NCI-H82 (cell line): ENCODE measurements around the gene GJB4.
"Not testable (repeated sequence)": the region's sequence is repeated elsewhere in the genome, so short reads cannot be mapped to it uniquely, and the experiment has no call there.

Source experiments
- DNase-seq: peaks from one replicate; lab custom pipeline; 2025; lab: John Stamatoyannopoulos, UW

Gene GJB4

DNA sequence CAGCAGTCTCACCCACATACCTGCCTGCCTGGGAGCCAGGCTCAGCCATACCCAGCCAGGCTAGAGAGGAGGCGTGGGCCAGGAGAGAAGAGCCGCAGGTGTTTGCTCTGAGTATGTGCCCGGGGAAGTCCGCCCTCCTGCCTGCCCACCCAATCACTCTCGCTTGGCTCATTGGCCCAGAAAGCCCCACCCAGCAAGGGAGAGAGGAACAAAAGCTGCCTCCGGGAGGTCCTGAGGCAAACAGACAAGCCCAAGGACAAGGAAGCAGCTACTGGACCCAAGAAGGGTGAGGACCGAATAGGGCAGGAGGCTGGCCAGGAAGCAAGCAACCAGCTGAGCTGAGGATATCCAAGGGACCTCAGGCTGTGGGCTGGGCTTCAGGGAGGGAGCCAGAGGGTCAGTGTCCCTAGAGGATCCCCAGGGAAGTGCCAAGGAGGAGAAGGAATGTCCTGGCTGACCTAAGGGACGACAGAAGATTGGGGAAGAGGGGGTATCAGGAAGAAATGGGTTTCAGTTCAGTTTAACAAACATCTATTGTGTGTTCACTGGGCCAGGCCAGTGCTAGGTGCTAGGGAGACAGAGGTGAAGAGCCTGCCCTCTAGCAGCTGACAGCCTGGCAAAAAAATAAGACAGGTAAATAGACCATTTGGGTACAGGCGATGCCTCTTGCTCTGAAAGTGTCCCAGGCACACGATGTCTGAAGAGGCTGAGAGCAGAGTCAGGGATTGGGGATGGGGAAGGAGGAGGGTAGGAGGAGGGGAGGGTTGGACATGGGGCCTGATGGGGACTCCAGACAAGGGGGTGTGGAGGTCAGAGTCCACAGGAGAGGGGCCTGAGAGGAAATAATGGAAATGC lies at the start of gene GJB4:
GJB4 (plus strand) TSS at position 238 of the 855 bp plus-strand sequence. CDS start 1,515 bp downstream, outside the sequence.
- no peak for DNase-seq

DNA sequence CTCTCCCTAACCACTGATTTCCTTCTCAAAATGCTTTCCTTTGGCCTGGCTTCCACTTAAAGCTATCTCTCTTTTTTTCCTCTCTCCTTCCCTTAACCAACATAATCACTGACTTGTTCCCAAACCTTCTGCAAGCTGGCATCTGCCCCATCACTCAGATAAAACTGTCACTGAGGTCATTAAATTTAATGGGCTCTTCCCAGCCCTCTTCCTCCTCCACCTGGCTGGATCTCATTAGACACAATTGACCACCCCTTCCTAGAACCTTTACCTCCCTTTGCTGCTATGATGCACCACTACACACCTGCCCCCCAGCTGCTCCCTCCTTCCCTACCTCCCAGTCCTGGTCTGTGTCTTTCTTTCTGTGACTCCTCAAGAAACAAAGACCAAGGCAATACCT lies 48.7 kb upstream of the GJB4 start:
- no peak for DNase-seq

DNA sequence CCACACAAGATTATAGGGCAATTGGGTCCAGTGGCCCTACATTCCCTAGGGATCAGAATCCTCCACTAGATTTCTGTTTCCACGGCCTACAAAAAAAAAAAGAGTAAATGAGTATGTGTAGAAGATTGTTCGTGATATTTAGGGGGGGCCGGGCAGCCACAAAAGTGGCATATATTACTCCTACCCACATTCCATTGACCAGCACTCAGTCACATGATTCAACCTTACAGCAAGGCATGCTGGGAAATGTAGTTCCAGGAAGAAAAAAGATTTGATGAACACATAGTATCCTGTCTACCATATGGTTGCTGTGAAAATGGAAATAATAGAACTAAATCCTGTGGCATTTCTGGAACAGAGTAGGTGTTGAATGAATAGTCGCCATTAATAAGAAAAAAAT lies 48.1 kb upstream of the GJB4 start:
- DNase-seq = peak; percentile 28

DNA sequence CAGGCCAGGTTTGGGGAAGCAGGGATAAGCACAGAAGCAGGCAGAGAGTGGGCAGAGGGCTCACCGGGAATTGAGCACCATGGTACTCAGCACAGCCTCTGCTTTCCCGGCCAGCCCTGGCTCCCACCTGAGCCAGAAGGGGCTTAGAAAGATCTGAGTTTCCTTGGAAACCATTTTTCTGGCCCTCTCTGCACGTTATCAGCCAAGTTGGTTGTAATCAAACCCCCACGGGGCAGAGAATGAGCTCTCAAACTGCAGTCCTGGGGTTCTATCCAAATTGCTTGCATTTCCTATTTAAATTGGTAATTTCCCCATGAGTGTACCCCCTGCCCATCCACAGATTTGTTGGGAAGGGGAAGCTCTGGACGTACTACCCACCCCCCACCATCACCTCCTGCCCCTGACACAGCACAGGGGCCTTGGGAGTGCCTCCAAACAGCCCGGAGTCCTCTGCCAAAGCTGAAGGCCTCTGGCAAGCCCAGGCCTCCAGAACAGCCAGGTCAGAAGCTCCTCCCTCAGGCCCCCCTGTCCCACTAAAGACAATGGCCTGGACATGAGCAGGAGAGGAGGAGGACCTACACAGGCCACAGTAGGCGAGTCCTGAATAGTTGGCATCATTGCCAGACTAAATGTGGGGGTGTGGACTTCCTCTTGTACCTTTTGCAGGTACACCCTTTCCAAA lies 47.4 kb upstream of the GJB4 start:
- no peak for DNase-seq

DNA sequence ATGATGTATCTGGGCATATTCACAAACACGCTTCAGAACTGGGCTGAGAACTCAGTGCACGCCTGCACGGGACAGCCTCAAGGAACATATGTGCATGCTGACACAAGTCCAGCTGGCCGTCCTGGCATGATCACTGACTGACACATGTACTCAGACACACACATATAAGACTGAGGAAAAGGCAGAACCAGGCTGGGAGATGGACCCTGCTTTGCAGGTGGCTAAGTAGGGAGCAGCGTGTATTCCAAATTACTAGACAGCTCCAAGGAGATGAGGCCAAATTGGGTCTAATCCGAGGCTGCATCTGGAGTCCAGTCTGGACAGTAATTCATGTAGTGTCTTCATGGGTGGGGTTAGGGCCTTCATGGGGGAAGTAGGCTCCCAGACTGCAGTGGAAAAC lies 46.1 kb upstream of the GJB4 start:
- DNase-seq = no peak

DNA sequence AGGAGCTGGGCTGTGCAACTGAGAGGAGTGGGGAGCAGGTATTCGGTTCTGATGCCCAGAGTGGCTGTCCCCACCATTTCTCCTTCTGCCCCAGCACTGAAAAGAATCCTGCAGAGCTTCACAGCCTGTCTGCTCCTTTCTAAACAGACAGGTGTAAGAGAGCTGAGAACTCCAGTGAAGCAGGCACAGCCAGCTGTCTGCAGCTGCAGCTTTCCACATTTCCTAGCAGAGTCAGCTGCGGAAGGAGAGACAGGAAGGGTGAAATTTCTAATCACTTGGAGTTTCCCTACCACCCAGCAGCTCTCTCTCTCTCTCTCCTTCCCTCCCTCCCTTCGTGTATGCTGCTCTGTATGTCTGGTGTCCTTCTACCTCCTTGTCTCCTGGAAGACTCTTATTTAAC lies 45.2 kb upstream of the GJB4 start:
- no peak for DNase-seq

DNA sequence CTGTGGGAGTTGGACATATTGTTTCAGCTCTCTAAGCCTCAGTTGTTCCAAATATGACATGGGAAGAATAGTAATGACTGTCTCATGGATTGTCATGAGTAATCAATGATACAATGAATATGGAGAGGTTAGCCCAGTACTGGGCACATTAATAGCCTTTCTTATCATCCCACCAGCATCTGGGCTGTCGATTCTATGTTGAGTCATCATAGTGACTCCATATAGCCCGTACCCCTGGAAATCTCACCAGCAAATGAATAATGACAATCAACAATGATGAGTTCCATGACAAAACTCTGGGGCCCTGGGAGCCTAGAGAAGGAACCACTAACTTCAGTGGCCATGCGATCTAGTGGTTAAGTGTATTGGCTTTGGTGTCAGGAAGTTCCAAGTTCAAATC lies 44.4 kb upstream of the GJB4 start:
- no peak for DNase-seq

DNA sequence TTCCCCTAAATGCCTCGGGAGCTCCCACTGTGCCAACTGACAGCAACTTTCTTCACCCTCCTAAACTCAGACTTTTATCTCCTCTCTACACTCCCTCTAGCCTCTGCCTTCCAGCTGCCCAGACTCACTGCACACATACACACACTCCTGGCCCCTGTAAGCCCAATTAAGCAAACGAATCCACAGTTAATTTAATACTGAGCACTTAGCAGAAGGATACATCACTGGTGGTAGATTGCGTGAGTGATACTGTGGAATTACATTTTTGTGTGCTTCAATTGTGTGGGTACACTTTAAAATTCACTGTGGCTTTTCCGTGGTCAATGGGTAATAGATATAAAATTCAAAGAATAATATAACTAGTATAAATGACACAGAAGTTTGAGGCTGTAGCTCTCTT lies 38.3 kb upstream of the GJB4 start:
- no peak for DNase-seq

DNA sequence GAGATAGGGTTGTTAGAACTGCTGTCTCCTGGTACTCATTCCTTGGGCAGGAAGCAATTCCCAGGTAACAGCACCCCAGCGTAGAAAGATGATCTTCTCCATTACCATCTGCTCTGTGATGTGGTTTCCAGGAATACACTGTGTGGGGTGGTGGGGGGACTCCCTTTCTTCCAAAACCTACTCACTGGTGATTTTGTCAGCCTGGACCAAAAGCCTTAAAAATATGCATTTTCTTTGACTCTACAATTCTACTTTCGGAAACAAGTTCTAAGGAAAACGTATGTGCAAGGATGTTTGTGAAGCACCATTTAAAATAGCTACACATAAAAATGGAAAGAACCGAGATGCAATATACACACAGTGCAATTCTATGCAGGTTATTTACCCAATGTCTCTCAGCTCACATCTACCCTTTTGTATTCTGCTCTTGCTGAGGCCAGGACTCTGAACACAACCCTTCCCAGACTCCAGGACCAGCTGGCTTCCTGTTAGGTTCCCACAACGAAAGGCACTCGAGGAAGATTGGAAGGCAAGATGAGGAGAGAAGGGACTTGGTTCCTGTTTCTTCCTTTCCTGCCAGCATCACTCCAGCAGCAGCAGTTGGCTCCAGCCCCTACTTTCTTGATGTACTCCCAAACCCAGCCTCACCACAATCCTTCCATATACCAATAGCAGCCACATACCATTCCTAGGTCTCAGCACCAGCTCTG lies 37.7 kb upstream of the GJB4 start:
- DNase-seq = no peak

DNA sequence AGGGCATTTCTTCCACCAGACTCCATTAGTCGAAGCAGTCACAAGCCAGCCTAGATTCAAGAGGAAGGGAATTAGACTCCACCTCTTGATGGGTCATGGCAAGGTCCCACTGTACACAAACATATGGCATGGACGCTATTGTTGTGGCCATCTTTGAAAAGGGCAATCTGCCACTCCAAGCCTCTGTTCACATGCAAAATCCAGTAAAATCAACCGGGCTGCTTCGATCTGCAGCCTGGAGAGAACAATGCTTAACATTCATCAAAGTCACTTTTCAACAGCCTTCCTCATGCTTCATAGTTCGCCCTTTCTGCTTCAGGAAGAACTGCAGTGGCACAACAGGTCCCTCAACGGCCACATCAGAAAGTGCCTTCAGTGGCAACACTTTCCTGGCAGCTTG lies 32.7 kb upstream of the GJB4 start:
- DNase-seq = no peak

DNA sequence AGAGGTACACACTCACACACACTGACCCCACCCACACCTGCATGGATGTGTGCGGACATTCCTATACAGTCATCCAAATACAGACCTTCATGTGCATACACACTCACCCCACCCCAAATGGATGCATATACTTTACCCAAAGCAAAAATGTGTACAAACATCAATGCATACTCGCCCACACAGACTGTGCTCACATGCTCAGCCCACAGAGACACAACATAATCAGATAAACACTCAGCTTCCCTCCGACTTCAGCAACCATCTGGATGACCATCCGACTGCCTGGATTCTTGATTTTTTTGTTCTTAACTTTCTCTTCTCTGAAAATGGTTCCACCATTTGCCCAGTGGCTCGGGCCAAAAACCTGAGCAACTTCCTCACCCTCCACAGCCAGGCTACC lies 29.1 kb upstream of the GJB4 start:
- DNase-seq = no peak

DNA sequence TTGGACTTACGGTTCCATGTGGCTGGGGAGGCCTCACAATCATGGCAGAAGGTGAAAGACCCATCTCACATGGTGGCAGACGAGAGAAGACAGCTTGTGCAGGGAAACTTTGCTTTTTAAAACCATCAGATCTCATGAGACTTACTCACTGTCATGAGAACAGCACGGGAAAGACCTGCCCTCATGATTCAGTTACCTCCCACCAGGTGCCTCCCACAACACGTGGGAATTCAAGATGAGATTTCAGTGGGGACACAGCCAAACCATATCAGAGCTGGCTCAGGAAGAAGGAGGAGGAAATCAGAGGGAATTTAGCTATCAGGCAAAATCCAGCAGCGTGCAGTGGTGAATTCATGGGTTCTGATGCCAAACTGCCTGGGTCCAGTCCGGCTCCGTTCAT lies 26.7 kb upstream of the GJB4 start:
- DNase-seq = not testable (repeated sequence)

DNA sequence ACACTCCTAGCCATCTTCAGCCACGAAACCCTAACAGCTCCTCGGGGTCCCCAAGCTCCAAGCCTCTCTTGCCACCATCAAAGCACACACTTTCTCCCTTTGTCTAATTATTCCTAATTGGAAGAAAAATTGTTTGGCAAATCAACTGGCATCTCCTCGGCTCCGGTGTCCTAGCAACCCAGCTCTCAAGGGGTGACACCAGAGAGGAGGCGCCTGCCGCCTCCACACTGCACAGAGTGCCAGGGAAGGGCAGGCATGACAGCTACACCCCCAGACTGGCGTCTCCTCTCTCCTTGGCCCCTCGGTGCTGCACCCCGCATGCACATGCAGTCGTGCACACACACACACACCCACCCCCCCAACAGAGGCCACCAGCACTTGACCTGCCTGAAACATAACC lies 22.8 kb upstream of the GJB4 start:
- no peak for DNase-seq

DNA sequence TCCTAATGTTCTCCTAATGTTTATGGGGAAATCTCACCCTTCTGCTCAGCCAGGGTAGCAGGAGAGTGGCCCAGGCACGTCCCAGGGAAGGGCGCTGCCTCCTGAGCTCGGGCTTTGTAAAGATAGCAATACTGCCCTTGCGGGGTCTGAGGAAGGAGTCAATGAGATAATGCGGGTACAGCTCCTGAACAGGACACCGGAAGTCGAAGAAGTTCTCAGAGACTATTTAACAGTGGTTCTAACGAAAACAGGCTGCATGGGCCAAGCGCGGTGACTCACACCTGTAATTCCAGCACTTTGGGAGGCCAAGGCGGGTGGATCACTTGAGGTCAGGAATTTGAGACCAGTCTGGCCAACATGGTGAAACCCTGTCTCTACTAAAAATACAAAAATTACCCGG lies 22.3 kb upstream of the GJB4 start:
- not testable (repeated sequence) for DNase-seq

DNA sequence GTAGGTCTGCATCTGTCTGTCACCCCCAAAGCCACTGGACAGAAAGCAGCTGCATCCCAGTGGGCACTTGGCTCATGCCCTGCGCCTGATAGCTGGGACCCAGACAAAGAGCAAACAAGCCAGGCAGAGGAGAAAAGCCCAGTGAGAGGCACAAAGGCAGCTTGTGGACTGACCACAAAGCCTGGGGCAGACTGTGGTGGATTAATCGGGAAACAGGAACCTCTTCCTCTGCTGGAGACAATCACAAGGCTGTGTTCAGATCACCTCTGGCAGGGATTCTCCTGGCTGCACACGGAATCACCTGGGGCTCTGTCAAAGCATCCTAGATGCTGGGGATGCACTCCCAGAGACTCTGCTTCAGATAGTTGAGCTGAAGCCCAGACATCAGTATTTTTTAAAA lies 19.9 kb upstream of the GJB4 start:
- no peak for DNase-seq

DNA sequence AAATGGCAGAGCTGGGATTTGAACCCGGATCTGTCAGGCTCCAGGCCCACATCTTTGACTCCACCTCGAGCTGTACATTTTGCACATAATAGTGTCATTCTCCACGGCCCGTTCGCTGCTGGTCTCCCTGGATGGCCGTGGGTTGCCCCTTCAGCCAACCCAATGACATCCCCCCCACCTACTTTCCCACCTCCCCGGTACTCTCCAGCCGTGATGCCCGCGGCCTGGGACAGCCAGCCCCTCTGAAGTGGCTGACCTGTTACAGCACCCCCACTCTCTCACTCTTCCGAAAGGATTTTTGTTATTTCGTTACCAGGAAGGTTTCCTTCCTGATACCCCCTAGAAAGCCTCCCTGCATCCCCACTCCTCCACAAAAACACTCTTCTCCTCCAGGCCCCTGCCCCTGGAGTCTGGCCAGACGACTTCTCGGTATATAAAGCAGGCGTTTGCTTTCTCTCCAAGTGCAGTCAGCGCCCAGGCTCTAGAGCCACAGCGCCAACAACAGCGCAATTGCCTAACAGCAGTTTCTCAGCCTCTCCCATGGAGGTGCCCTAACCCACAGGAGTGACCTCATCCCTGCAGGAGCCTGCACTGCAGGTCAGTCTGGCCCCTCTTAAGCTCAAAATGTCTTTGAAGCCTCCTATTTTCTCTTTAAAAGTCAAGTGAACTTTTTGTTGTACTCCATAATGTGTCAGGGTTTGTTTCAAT lies 19.2 kb upstream of the GJB4 start:
- peak; percentile 24 for DNase-seq

DNA sequence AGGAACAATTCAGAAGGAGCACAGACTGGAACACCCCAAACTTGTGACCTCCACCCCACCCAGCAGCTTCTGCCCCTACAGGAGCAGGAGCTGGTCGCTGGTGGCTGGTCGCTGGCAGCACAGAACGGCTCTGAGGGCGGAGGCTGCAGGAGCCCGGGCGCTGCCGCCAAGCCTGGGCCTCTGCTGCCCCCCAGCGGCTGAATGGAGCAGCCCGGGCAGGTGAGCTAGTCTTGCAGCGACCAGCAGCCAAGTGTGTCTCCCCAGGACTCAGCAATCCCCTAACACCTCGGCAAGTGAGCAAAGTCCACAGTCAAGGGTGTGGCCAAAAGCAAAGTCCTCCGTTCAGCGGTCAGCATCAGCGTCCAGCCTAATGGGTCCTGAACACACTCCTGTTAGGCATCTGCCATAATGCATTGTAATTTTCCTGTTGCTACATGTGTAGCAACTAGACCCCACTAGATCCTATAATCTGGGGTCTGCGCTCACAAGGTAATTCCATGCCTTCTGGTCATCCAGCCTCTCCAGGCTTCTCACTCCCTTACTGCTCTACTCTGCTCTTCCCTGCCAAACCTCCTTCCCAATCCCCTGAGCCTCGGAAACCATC lies 16.8 kb upstream of the GJB4 start:
- DNase-seq = peak; percentile 85

DNA sequence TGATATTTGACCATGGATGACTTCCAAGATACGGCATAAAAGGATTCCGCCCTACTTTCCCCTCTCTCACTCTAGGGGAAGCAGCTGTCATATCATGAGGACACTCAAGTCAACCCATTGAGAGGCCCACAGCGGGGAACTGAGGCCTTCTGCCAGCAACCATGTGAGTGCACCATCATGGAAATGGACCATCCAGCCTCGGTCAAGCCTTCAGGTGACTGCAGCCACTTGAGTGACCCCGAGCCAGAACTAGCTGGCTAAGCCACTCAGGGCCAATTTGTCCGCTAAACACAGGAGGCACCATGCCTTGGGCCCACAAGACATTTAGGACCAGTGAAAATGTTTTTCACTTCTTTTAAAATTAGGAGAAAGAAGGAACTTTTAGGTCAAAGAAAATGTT lies 15.8 kb upstream of the GJB4 start:
- no peak for DNase-seq

DNA sequence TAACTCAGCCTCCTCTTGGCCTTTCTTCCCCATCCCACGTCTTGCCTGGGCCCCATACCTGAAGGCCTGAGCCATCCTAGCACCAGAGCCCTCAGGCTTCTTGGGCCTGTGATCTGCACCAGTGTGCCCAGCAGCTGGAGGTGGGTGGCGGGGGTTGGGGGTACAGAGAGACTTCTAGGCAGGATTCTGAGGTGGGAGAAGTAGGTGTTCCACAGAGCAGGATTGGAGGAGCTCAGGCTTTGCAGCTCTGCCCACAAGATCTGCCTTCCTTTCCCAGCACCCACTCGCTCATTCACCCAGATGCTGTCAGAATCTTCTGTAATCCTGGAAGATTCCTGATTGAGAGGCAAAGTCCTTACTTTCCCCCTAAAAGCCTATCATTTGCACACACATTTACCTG lies 14.7 kb upstream of the GJB4 start:
- DNase-seq = no peak

DNA sequence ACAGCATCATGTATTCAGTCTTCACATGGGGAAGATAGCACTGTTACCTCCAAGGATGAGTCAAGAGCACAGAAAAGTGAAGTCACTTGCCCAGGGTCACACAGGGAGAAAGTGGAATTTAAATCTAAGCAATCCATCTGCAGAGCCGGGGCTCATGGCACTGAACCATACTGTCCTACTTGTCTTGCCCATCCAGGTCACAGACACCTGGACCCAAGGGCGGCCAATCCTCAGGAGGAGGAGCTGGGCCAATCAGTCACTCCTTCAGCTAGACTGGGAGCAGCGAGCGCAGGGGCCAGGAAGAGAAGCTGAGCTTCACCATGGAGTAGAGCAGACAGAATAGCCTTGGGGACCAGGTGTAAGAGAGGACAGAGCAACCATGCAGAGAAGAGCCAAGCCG lies 13.9 kb upstream of the GJB4 start:
- DNase-seq = no peak

DNA sequence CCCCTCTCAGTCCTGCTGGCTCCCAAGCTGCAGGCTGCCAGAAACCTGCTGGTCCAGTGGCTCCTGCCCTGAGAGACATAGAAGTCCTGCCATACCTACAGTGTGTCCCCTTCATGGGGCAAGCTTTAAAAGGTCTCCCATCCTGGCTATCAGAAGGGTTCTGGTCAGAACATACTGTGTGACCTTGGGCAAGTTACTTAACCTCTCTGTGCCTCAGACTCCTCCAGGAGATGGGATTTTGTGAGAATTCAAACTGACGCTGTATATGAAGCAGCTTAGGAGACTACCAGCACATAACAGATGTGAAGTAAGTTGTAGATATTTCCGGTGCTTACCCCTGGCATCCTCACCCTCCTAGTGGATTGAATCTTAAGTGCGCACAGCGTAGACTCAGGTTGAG lies 13.4 kb upstream of the GJB4 start:
- DNase-seq = no peak
